ENCODE data around the gene CACNA1E.

Gene CACNA1E

DNA sequence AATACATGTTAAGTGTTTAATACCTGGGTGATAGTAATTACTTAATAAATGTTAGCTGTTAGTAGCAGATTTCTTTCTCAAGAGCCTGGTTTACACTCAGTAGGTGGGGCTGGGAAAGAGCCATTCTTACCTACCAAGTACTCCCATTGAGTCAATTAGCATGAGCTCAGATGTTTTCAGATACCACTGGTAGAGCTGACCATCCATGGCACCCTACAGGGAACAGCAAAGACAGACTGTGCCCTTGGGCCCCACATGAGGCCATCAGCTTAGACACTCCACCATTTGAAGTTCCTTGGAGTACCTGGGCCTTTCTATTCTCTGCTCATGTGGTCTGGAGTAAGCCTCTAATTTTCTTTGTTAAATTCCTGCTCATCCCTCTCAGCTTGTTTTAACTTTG is 179.3 kb downstream of the CACNA1E start:
- Histone ChIP-seq H3K27ac (no peak overlapping the region), H3K4me2 (ENCODE audit: low read length) (no peak overlapping the region), H3K27me3 (ENCODE audit: control insufficient read depth, insufficient read depth, low read length) (no peaks in the 10 kb centered on the region), H3K9ac (no peak overlapping the region), H3K9me3 (ENCODE audit: control insufficient read depth, low read length) (no peaks in the 10 kb centered on the region), H3K79me2 (no peaks in the 10 kb centered on the region), H2AFZ (no peak overlapping the region), H3K4me1 (no peaks in the 10 kb centered on the region), H3K36me3 (ENCODE audit: control insufficient read depth, insufficient read depth, low read length) (no peaks in the 10 kb centered on the region), H3K4me3 (ENCODE audit: low read depth, low read length) (no peak overlapping the region)
- TF ChIP-seq, protein P1, sequence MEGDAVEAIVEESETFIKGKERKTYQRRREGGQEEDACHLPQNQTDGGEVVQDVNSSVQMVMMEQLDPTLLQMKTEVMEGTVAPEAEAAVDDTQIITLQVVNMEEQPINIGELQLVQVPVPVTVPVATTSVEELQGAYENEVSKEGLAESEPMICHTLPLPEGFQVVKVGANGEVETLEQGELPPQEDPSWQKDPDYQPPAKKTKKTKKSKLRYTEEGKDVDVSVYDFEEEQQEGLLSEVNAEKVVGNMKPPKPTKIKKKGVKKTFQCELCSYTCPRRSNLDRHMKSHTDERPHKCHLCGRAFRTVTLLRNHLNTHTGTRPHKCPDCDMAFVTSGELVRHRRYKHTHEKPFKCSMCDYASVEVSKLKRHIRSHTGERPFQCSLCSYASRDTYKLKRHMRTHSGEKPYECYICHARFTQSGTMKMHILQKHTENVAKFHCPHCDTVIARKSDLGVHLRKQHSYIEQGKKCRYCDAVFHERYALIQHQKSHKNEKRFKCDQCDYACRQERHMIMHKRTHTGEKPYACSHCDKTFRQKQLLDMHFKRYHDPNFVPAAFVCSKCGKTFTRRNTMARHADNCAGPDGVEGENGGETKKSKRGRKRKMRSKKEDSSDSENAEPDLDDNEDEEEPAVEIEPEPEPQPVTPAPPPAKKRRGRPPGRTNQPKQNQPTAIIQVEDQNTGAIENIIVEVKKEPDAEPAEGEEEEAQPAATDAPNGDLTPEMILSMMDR (IDR thresholded peaks at IDR 0.05), result no peak

DNA sequence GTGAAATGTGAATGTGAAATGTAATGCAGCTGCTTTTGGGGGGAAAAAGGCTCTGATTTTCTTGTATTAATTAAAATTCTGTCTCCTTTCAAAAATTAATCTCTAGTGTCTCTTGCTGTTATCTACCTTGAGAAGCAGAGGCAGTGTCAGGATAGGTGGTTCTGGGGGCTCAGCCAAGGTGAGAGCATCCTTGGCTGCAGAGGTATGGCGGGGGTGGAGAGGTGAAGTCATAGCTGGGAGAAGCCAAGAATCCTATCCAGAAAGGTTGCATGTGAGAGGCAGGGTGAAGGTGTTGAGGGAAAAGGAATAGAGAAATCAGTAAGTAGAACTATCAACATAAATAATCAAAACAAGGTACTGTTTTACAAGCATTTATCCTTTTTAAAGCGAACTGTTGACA is 181.2 kb downstream of the CACNA1E start:
- H2AFZ ChIP-seq, result no peak overlapping the region
- TF ChIP-seq, protein P1 (IDR thresholded peaks at IDR 0.05), result no peak
- H3K9me3 ChIP-seq (ENCODE audit: control insufficient read depth, low read length), result no peaks in the 10 kb centered on the region
- no peaks in the 10 kb centered on the region for H3K4me1 ChIP-seq
- H3K36me3 ChIP-seq (ENCODE audit: control insufficient read depth, insufficient read depth, low read length), result no peaks in the 10 kb centered on the region
- H3K27ac ChIP-seq, result no peak overlapping the region
- no peak overlapping the region for H3K9ac ChIP-seq
- no peak overlapping the region for H3K4me3 ChIP-seq (ENCODE audit: low read depth, low read length)
- no peaks in the 10 kb centered on the region for H3K27me3 ChIP-seq (ENCODE audit: control insufficient read depth, insufficient read depth, low read length)
- H3K4me2 ChIP-seq (ENCODE audit: low read length), result no peak overlapping the region
- H3K79me2 ChIP-seq, result no peaks in the 10 kb centered on the region

DNA sequence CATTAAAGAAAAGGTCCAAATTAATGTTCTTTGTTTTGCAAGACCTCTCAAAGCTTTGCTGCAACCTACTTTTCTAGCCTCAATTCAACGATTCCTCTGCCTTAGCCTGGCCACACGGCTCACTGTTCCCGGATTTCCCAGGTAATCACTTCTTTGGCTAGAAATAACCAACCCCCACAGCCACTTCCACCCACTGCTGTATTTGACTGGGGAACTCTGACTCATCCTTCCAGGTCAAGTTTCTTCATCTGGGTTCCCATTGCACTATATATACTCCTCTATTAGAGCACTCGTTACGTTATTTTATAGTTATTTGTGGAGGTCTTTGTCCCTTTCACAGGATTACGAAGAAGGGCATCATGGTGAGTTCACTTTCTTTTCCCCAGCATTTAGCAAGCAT is 185.9 kb downstream of the CACNA1E start:
- Histone ChIP-seq H2AFZ (no peak overlapping the region), H3K9me3 (ENCODE audit: control insufficient read depth, low read length) (no peaks in the 10 kb centered on the region), H3K36me3 (ENCODE audit: control insufficient read depth, insufficient read depth, low read length) (no peaks in the 10 kb centered on the region), H3K27me3 (ENCODE audit: control insufficient read depth, insufficient read depth, low read length) (no peaks in the 10 kb centered on the region), H3K79me2 (no peaks in the 10 kb centered on the region), H3K9ac (no peak overlapping the region), H3K4me1 (no peaks in the 10 kb centered on the region), H3K4me3 (ENCODE audit: low read depth, low read length) (no peak overlapping the region), H3K4me2 (ENCODE audit: low read length) (no peak overlapping the region), H3K27ac (no peak overlapping the region)
- TF ChIP-seq, protein P1 (IDR thresholded peaks at IDR 0.05), result no peak

DNA sequence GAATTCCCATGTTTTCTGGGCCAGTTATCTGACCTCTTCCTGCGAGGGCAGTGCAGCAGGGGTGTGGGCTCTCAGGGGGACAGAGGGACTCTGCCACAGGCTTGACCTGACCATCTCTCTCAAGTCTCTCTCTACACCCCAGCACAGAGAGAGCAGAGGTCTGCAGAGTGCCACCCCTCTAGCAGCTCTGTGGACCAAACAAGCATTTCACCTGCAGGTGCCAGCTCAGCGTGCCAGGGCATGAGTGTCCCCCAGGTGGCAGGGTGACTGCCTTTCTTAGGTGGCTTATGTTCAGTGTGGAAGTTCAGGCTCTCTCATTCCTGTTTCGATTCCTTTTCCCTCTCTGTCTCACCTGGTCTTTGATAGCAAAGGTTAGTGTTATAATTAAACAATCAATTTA is 191.3 kb downstream of the CACNA1E start:
- no peaks in the 10 kb centered on the region for H3K27me3 ChIP-seq (ENCODE audit: control insufficient read depth, insufficient read depth, low read length)
- H3K4me3 ChIP-seq (ENCODE audit: low read depth, low read length), result no peak overlapping the region
- H3K9ac ChIP-seq, result no peak overlapping the region
- no peak overlapping the region for H3K27ac ChIP-seq
- no peaks in the 10 kb centered on the region for H3K36me3 ChIP-seq (ENCODE audit: control insufficient read depth, insufficient read depth, low read length)
- no peaks in the 10 kb centered on the region for H3K79me2 ChIP-seq
- H2AFZ ChIP-seq, result no peak overlapping the region
- no peak overlapping the region for H3K4me2 ChIP-seq (ENCODE audit: low read length)
- TF ChIP-seq, protein P1 (IDR thresholded peaks at IDR 0.05), result no peak
- H3K9me3 ChIP-seq (ENCODE audit: control insufficient read depth, low read length), result no peaks in the 10 kb centered on the region
- no peaks in the 10 kb centered on the region for H3K4me1 ChIP-seq

DNA sequence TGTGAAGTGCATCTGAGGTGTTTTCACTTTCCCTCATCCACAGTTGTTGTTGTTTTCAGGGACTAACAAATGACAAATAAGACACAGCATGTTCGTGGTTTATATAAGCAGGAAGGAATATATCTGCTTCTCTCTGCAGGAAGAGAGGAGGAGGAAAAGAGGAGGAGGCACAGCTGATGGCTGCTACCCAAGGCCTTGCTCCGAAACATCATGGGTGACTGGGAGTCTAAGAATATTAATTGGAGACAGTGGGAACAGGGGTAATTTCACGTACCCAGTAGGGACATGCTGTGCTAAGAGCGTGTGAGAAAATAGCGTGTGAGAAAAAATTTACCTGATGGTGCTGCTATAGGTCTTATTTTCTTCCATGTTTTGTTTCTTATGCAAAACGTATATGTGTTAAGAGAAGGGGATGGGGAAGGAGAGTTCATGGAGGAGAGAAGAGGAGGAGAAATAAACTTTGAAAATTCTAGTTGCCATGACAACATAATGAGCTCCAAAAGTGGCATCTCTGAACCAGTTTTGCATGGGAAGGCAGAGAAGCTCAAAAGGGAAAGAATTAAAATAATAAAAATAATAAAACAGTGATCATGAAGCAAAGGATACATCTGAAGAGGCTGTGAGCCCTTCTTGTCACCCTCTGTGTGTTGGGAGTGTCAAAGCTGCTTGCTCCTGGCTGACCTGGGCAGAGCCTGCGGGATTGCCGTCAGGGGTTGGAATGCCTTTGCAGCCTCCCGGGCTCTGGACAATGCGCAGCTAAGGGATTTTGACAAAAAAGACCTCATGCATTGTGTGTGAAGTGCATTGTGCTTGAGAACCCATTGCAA is 192.0 kb downstream of the CACNA1E start:
- no peaks in the 10 kb centered on the region for H3K27me3 ChIP-seq (ENCODE audit: control insufficient read depth, insufficient read depth, low read length)
- H3K36me3 ChIP-seq (ENCODE audit: control insufficient read depth, insufficient read depth, low read length), result no peaks in the 10 kb centered on the region
- H3K9me3 ChIP-seq (ENCODE audit: control insufficient read depth, low read length), result no peaks in the 10 kb centered on the region
- TF ChIP-seq, protein P1 (IDR thresholded peaks at IDR 0.05), result no peak
- no peak overlapping the region for H3K4me2 ChIP-seq (ENCODE audit: low read length)
- no peak overlapping the region for H2AFZ ChIP-seq
- no peak overlapping the region for H3K27ac ChIP-seq
- H3K79me2 ChIP-seq, result no peaks in the 10 kb centered on the region
- no peak overlapping the region for H3K9ac ChIP-seq
- no peaks in the 10 kb centered on the region for H3K4me1 ChIP-seq
- no peak overlapping the region for H3K4me3 ChIP-seq (ENCODE audit: low read depth, low read length)
